H1 (cell line): ENCODE measurements around the gene GRK5. TPM values are rescaled to one million over a fixed set of nuclear protein-coding genes. Genes with fewer than 3 reads are reported as not detected.

Experiments
- CTCF ChIA-PET: fragments of 300-600 bp; sonication (Branson Sonifier 250); formaldehyde crosslinking; loops from one replicate; lab custom pipeline; 2021; ENCODE audit not compliant: partially characterized antibody; lab: Charles Lee
- POLR2A ChIA-PET: fragments of 300-600 bp; sonication (Branson Sonifier 250); formaldehyde crosslinking; loops from one replicate; lab custom pipeline; 2021; ENCODE audit warnings: inconsistent platforms; ENCODE audit not compliant: partially characterized antibody; lab: Charles Lee
- DNase-seq, 2 experiments: peaks; one replicate each; pipeline versions ENCODE4 v3.0.0 to v3.0.0-alpha.2; 2010 to 2022; ENCODE audit warnings: low spot score in 2 of 2, low read depth in 1 of 2, mixed read lengths in 1 of 2
- FAIRE-seq: peaks from 2 replicates; lab custom pipeline; 2011; peaks lifted over from hg19 to GRCh38; lab: Jason Lieb, UNC
- H2AFZ ChIP-seq: 2 replicates; pipeline ENCODE4 v1.8.1; 2012; ENCODE audit warnings: low read length, inconsistent platforms
- H2AK5ac ChIP-seq: 2 replicates; pipeline ENCODE4 v1.6.1; 2013; ENCODE audit warnings: low read depth, low read length
- H2BK120ac ChIP-seq: replicated peaks from 2 replicates; pipeline ENCODE3; 2013; ENCODE audit warnings: low read depth, low read length, inconsistent platforms
- H2BK12ac ChIP-seq: 2 replicates; pipeline ENCODE4 v1.6.1; 2013; ENCODE audit warnings: low read depth, low read length
- H2BK15ac ChIP-seq: 2 replicates; pipeline ENCODE4 v1.6.1; 2013; ENCODE audit warnings: low read length
- H2BK20ac ChIP-seq: 2 replicates; pipeline ENCODE4 v1.6.1; 2013; ENCODE audit warnings: low read length
- H2BK5ac ChIP-seq: 2 replicates; pipeline ENCODE4 v1.6.1; 2013; ENCODE audit warnings: low read depth, low read length
- H3K14ac ChIP-seq: 2 replicates; pipeline ENCODE4 v1.6.1; 2013; ENCODE audit warnings: inconsistent platforms; ENCODE audit not compliant: insufficient read length
- H3K18ac ChIP-seq: 2 replicates; pipeline ENCODE4 v1.6.1; 2013; ENCODE audit warnings: low read length; ENCODE audit errors: extremely low read depth
- H3K23ac ChIP-seq: 2 replicates; pipeline ENCODE4 v1.6.1; 2013; ENCODE audit warnings: inconsistent platforms; ENCODE audit not compliant: insufficient read length
- H3K23me2 ChIP-seq: 2 replicates; pipeline ENCODE4 v1.6.1; 2013; ENCODE audit warnings: low read depth, low read length
- H3K27ac ChIP-seq: 2 replicates; pipeline ENCODE4 v1.6.1; 2011; ENCODE audit warnings: low read depth, low read length, inconsistent platforms
- H3K27me3 ChIP-seq, 4 experiments: replicated peaks in 1 of 4; 1 replicate in 1 of 4; 2 replicates in 3 of 4; pipeline versions ENCODE4 v1.6.1 to v1.8.1; 2011 to 2013; ENCODE audit warnings: low read length in 3 of 4, mild to moderate bottlenecking in 3 of 4, inconsistent platforms in 2 of 4, mixed read lengths in 2 of 4, moderate library complexity in 1 of 4; ENCODE audit not compliant: control insufficient read depth in 3 of 4, insufficient read depth in 3 of 4; ENCODE audit errors: extremely low read depth in 1 of 4
- H3K36me3 ChIP-seq, 4 experiments: 2 replicates each; pipeline versions ENCODE4 v1.6.1 to v1.8.1; 2011 to 2013; ENCODE audit warnings: mild to moderate bottlenecking in 4 of 4, low read length in 3 of 4, moderate library complexity in 2 of 4, control low read depth in 1 of 4, inconsistent platforms in 1 of 4; ENCODE audit not compliant: insufficient read depth in 4 of 4, control insufficient read depth in 2 of 4
- H3K4ac ChIP-seq: replicated peaks from 2 replicates; pipeline ENCODE3; 2013; ENCODE audit warnings: low read length, low read depth, mixed read lengths, inconsistent platforms; ENCODE audit not compliant: insufficient read length
- H3K4me1 ChIP-seq, 4 experiments: replicated peaks in 1 of 4; 1 replicate in 1 of 4; 2 replicates in 3 of 4; pipeline versions ENCODE4 v1.6.1 to v1.8.1; 2011 to 2013; ENCODE audit warnings: low read length in 3 of 4, inconsistent platforms in 2 of 4, mixed read lengths in 1 of 4; ENCODE audit not compliant: insufficient read depth in 4 of 4, control insufficient read depth in 3 of 4
- H3K4me2 ChIP-seq, 2 experiments: 2 replicates each; pipeline versions ENCODE4 v1.6.1 to v1.8.1; 2011 to 2013; ENCODE audit warnings: low read depth in 2 of 2, low read length in 2 of 2, control low read depth in 1 of 2, inconsistent platforms in 1 of 2, mild to moderate bottlenecking in 1 of 2; ENCODE audit not compliant: insufficient read depth in 1 of 2
- H3K4me3 ChIP-seq, 4 experiments: fragments of 200-600, 300-600 bp in 1 of 4; sonication (generic), shearing (Covaris generic), sonication (Bioruptor Twin) in 1 of 4; 2 replicates each; pipeline versions ENCODE4 v1.5.1 to v1.8.1; 2011 to 2016; ENCODE audit warnings: low read length in 4 of 4, low read depth in 3 of 4, control low read depth in 2 of 4, inconsistent platforms in 2 of 4, mild to moderate bottlenecking in 2 of 4, mixed read lengths in 1 of 4, moderate library complexity in 1 of 4; ENCODE audit not compliant: insufficient read depth in 2 of 4; ENCODE audit errors: extremely low read depth in 1 of 4
- H3K56ac ChIP-seq: replicated peaks from 2 replicates; pipeline ENCODE3; 2013; ENCODE audit warnings: low read depth, mild to moderate bottlenecking, mixed read lengths, low read length, inconsistent platforms; ENCODE audit not compliant: insufficient read length
- H3K79me1 ChIP-seq: 2 replicates; pipeline ENCODE4 v1.6.1; 2013; ENCODE audit warnings: low read depth, low read length, control low read depth
- H3K79me2 ChIP-seq, 2 experiments: 2 replicates each; pipeline versions ENCODE4 v1.6.1 to v1.8.1; 2012 to 2013; ENCODE audit warnings: low read length in 2 of 2, mild to moderate bottlenecking in 2 of 2, inconsistent platforms in 1 of 2; ENCODE audit not compliant: insufficient read depth in 2 of 2, control insufficient read depth in 1 of 2
- H3K9ac ChIP-seq, 4 experiments: replicated peaks in 1 of 4; 1 replicate in 1 of 4; 2 replicates in 3 of 4; pipeline versions ENCODE4 v1.6.1 to v1.8.1; 2011 to 2013; ENCODE audit warnings: low read depth in 3 of 4, low read length in 3 of 4, control low read depth in 2 of 4, mild to moderate bottlenecking in 2 of 4, moderate library complexity in 2 of 4, inconsistent platforms in 1 of 4; ENCODE audit errors: extremely low read depth in 1 of 4
- H3K9me3 ChIP-seq, 2 experiments: 2 replicates each; pipeline versions ENCODE4 v1.6.1 to v1.8.1; 2012 to 2013; ENCODE audit warnings: mild to moderate bottlenecking in 2 of 2, moderate library complexity in 2 of 2, control low read depth in 1 of 2, inconsistent platforms in 1 of 2, low read depth in 1 of 2, low read length in 1 of 2, mixed read lengths in 1 of 2; ENCODE audit not compliant: insufficient read depth in 2 of 2
- H4K20me1 ChIP-seq, 2 experiments: replicated peaks in 1 of 2; 2 replicates each; pipeline versions ENCODE3 to v1.8.1; 2011 to 2013; ENCODE audit warnings: inconsistent platforms in 2 of 2, low read length in 2 of 2, mild to moderate bottlenecking in 1 of 2; ENCODE audit not compliant: insufficient read depth in 2 of 2, control insufficient read depth in 1 of 2
- H4K5ac ChIP-seq: 2 replicates; pipeline ENCODE4 v1.6.1; 2013; ENCODE audit warnings: low read length, low read depth, mixed read lengths, inconsistent platforms; ENCODE audit not compliant: insufficient read length
- H4K8ac ChIP-seq: 2 replicates; pipeline ENCODE4 v1.8.0; 2013; ENCODE audit warnings: mild to moderate bottlenecking, moderate library complexity, low read length, inconsistent platforms; ENCODE audit not compliant: insufficient read depth; ENCODE audit errors: extremely low read depth
- H4K91ac ChIP-seq: replicated peaks from 2 replicates; pipeline ENCODE3; 2013; ENCODE audit warnings: low read length, mixed read lengths, inconsistent platforms; ENCODE audit not compliant: insufficient read length
- BRCA1 ChIP-seq: IDR thresholded peaks from 2 replicates; pipeline ENCODE4 v1.6.1; 2012; ENCODE audit warnings: low read depth, low read length, improper control_type of control experiment
- CTCF ChIP-seq, 3 experiments: IDR thresholded peaks; 1 replicate in 2 of 3; 2 replicates in 1 of 3; pipeline versions ENCODE4 v1.5.1 to v1.6.1; 2011; ENCODE audit warnings: low read length in 3 of 3, mild to moderate bottlenecking in 3 of 3, inconsistent platforms in 2 of 3, low read depth in 1 of 3, moderate library complexity in 1 of 3; ENCODE audit not compliant: insufficient read depth in 1 of 3; ENCODE audit errors: control extremely low read depth in 1 of 3
- KDM1A ChIP-seq: fragments of 200-600, 300-600 bp; sonication (generic); IDR thresholded peaks from 2 replicates; pipeline ENCODE4 v1.7.1; 2016; ENCODE audit warnings: mild to moderate bottlenecking, low read length, borderline replicate concordance
- WGBS, 2 experiments: shearing (Covaris generic) in 1 of 2; methylation state at CpG; one replicate each; pipeline versions ENCODE4 v1.1.6 to v1.1.7; 2013 to 2015; ENCODE audit warnings: low lambda C conversion rate in 2 of 2, mixed read lengths in 2 of 2, inconsistent platforms in 1 of 2, low coverage in 1 of 2, missing lambda C conversion rate in 1 of 2; ENCODE audit not compliant: insufficient replicate concordance in 2 of 2, insufficient coverage in 1 of 2, insufficient read length in 1 of 2; ENCODE audit errors: extremely low coverage in 1 of 2, missing lambda C conversion rate in 1 of 2; 5-methylcytosine and 5-hydroxymethylcytosine counted together
- polyA plus RNA-seq, 7 experiments: library from polyadenylated mRNA; depleted of rRNA in 3 of 7; stranded (reverse) in 5 of 7; unstranded in 2 of 7; fragments of >200 nt in 5 of 7; fragments of 200-250 nt in 2 of 7; gene quantifications; 1 replicate in 5 of 7; 2 replicates in 1 of 7; 4 replicates in 1 of 7; pipeline versions ENCODE4 v1.2.1 to v1.2.3, GENCODE V29; 2011 to 2013; ENCODE audit warnings: missing spikeins in 2 of 7, mixed read lengths in 2 of 7
- total RNA-seq: library from RNA; stranded (reverse); fragmentation: NEBNext Ultra II Directional; extraction: Animal tissue kit (Norgen Biotek cat#: 25700); gene quantifications from 2 replicates; pipeline ENCODE4 v1.2.1, GENCODE V29; 2021

Gene GRK5
- total and polyA plus RNA-seq, 2 of the 8 experiments (the other 6 are each of a cell fraction or from before 2014, with no cell fraction given), result 0.54 to 2.5 TPM

- H2AK5ac ChIP-seq, result no peak overlapping the region
- no peak overlapping the region for H2BK120ac ChIP-seq
- H4K5ac ChIP-seq, result no peak overlapping the region
- no peak overlapping the region for H3K4me2 ChIP-seq
- H2BK20ac ChIP-seq, result no peak overlapping the region
- H2BK5ac ChIP-seq, result no peak overlapping the region
- H3K9ac ChIP-seq, result no peak overlapping the region
- H3K79me2 ChIP-seq, result no peaks in the 10 kb centered on the region
- no peaks in the 10 kb centered on the region for H3K36me3 ChIP-seq
- H4K20me1 ChIP-seq, result no peaks in the 10 kb centered on the region
- H4K91ac ChIP-seq, result no peak overlapping the region
- H2AFZ ChIP-seq, result no peak overlapping the region
- no peak overlapping the region for H3K23ac ChIP-seq
- no peaks in the 10 kb centered on the region for H3K9me3 ChIP-seq
- POLR2A ChIA-PET, result interaction anchor here (1.5 kb wide), 1 partner anchor 12 kb away, joined by 3 read pairs; no protein-coding TSS in a partner anchor
- H3K23me2 ChIP-seq, result no peaks in the 10 kb centered on the region
- H3K27me3 ChIP-seq, result peaks cover 0 to 9% (median 3%) of the 10 kb centered on the region in 4 experiments; a peak in 4 of 7 replicates
- no peak overlapping the region for H3K56ac ChIP-seq
- peaks cover 0 to 5% (median 0%) of the 10 kb centered on the region in 4 experiments; a peak in 2 of 7 replicates for H3K4me1 ChIP-seq
- H3K4me3 ChIP-seq, result no peak overlapping the region
- H3K4ac ChIP-seq, result no peak overlapping the region
- no peaks in the 10 kb centered on the region for H3K79me1 ChIP-seq
- no peak overlapping the region for H4K8ac ChIP-seq
- CTCF ChIA-PET, result interaction anchor here (0.6 to 4.4 kb wide), 8 partner anchors 8 to 354 kb away, joined by 3 to 39 read pairs (median 5); no protein-coding TSS in a partner anchor
- TF ChIP-seq BRCA1, result no peak
- TF ChIP-seq CTCF (IDR thresholded peaks at IDR 0.05; ENCODE audit: control extremely low read depth in 1 of 3, insufficient read depth in 1 of 3, low read depth in 1 of 3, low read length in 3 of 3), result peak in 1 of 3 experiments; percentile 21; a peak in 1 of 4 replicates
- no peak for TF ChIP-seq KDM1A
- TF ChIP-seq, all 59 proteins: peak for 1
- H3K18ac ChIP-seq, result no peak overlapping the region
- no peak overlapping the region for H2BK15ac ChIP-seq
- FAIRE-seq (no peak), DNase-seq (no peak)
- 85% methylated on average over 28 of the region's 28 CpGs; no CpG with 5 or more reads in 1 of the 2 experiments for WGBS, 2 experiments
- no peak overlapping the region for H2BK12ac ChIP-seq
- no peak overlapping the region for H3K27ac ChIP-seq
- no peak overlapping the region for H3K14ac ChIP-seq
Observed at GRCh38 chr10:119457966-119458766, 250.8 kb downstream of the GRK5 start.
